Activated T-helper 1 cell treated with anti-CD3 and anti-CD28 coated beads, Interleukin-12 subunit alpha, Interleukin-12 subunit beta, Interleukin-2, Interleukin-4 antibody, amounts not matched to agents 30 ng/mL and 10 ng/mL and 1 ng/mL, durations not matched to agents 14 hours and 24 hours and 36 hours (primary cell): Measurements from ENCODE around the gene FGF18. TPM values are rescaled to one million over a fixed set of nuclear protein-coding genes. Genes with fewer than 3 reads are reported as not detected.
A peak's percentile ranks its signal among the peaks of the same experiment; 100 is the strongest.
"Not testable (repeated sequence)": the region's sequence is repeated elsewhere in the genome, so short reads cannot be mapped to it uniquely, and the experiment has no call there.

Experiments used
- DNase-seq: peaks from one replicate; pipeline ENCODE4 v3.0.0; 2021; ENCODE audit warnings: low spot score
- H3K27ac Mint-ChIP-seq: one replicate; pipeline ENCODE4 v1.8.0; 2021; ENCODE audit warnings: mild to moderate bottlenecking, mixed read lengths
- H3K27me3 Mint-ChIP-seq: one replicate; pipeline ENCODE4 v1.8.0; 2022; ENCODE audit warnings: mild to moderate bottlenecking, moderate library complexity, mixed read lengths; ENCODE audit not compliant: insufficient read depth
- H3K36me3 Mint-ChIP-seq: one replicate; pipeline ENCODE4 v1.8.0; 2021; ENCODE audit warnings: low read depth, mixed read lengths
- H3K4me1 Mint-ChIP-seq: one replicate; pipeline ENCODE4 v1.8.0; 2021; ENCODE audit warnings: low read depth, mixed read lengths
- H3K4me3 Mint-ChIP-seq: one replicate; pipeline ENCODE4 v1.8.0; 2021; ENCODE audit warnings: mild to moderate bottlenecking, moderate library complexity, mixed read lengths
- H3K9me3 Mint-ChIP-seq: one replicate; pipeline ENCODE4 v1.8.0; 2021; ENCODE audit warnings: mixed read lengths
- intact Hi-C: fragments of 100-400 bp; cut with micrococcal nuclease; formaldehyde crosslinking; loops from one replicate; pipeline ENCODE4 v1.15.1; 2024
- total RNA-seq: library from RNA; stranded (reverse); gene quantifications from 2 replicates; pipeline ENCODE4 v1.2.3, GENCODE V29; 2022

The FGF18 gene
- 0.17 and 0.21 TPM in 2 replicates for total RNA-seq

DNA sequence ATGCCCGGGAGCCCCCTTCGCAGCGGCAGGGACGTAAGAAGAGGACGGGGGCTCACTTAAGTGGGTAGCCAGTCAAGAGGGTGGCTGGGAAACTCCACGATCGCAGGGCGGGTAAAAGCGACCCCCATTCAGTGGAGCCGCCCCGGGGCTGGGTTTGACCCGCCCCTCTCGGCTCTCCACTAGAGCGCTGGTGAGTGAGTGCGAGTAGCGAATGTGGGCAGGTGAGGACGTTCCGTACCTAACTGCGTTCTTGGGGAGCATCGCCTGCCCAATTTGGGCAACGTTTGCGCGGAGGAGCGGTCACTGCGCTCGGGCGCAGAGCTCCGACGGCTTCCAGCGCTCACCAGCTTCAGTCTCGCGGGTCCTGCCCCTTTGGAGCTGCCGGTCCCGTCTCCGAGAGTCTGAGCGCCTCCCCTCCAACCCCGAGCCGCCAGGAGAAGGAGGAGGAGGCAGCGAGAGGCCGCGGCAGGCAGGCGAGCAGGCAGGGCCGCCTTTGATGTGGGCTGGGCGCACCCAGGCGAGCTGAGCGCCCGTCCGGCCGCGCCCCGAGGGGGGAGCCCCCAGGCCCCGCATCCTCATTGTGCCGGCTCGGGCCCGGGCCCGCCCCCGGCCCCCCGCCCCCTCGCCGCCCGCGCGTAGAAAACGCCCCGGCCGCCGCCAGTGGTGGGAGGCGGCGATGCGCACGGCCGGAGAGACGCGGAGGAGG is at the start of gene FGF18:
TSS of gene FGF18 (plus strand) at position 666 of the 706 bp plus-strand sequence. CDS start 553 bp downstream, outside the sequence.
- Mint-ChIP-seq H3K27ac (no peak within 1 kb of the TSS), H3K27me3 (peaks cover 24% of the 10 kb centered on the region), H3K4me3 (peak within 1 kb of the TSS; percentile 76), H3K36me3 (peaks cover 2% of the 10 kb centered on the region), H3K9me3 (no peaks in the 10 kb centered on the region), H3K4me1 (peaks cover 5% of the 10 kb centered on the region)
- DNase-seq = peak; percentile 41
- intact Hi-C loops = loop anchor here (1.0 to 10.0 kb wide), 5 partner anchors 188 to 646 kb away; partner anchors contain the start of gene FBXW11

DNA sequence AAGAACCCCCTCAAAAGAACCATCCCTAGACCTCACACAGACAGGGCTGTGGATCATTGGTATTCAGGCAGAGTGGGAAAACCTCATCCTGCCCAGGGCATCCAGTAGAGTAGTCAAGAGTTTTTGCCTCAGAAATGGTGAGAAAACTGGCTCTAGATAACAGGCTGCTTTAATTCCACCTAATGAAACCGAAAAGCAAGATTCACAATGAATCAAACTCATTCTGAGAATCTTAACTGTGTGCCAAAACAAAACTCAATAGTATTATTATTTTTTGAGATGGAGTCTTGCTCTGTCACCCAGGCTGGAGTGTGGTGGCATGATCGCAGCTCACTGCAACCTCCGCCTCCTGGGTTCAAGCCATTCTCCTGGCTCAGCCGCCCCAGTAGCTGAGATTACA is 49.5 kb upstream of the FGF18 start:
- Mint-ChIP-seq H3K4me1 (peaks cover 4% of the 10 kb centered on the region), H3K9me3 (no peaks in the 10 kb centered on the region), H3K36me3 (no peaks in the 10 kb centered on the region), H3K4me3 (no peak overlapping the region), H3K27me3 (peaks cover 6% of the 10 kb centered on the region), H3K27ac (no peak overlapping the region)
- DNase-seq = no peak
- intact Hi-C loops = no loop called here

- not testable (repeated sequence) for H3K9me3 Mint-ChIP-seq, DNase-seq, H3K36me3 Mint-ChIP-seq
These were observed 48.6 kb upstream of the FGF18 start for GRCh38 chr5:171370881-171371280.

GRCh38 chr5:171371326-171371725 is 48.1 kb upstream of the FGF18 start:
- intact Hi-C loops = no loop called here
- Mint-ChIP-seq H3K27ac (no peak overlapping the region), H3K4me3 (no peak overlapping the region), H3K27me3 (peaks cover 15% of the 10 kb centered on the region), H3K4me1 (peaks cover 4% of the 10 kb centered on the region), H3K36me3 (no peaks in the 10 kb centered on the region), H3K9me3 (no peaks in the 10 kb centered on the region)
- no peak for DNase-seq

More at GRCh38 chr5:171370881-171371280, 48.6 kb upstream of the FGF18 start:
- H3K4me3 Mint-ChIP-seq, intact Hi-C loops, H3K27ac Mint-ChIP-seq, H3K4me1 Mint-ChIP-seq: not testable (repeated sequence)
- peaks cover 15% of the 10 kb centered on the region for H3K27me3 Mint-ChIP-seq

GRCh38 chr5:171379961-171380360 is 39.5 kb upstream of the FGF18 start:
- Mint-ChIP-seq H3K4me1 (no peaks in the 10 kb centered on the region), H3K27me3 (peaks cover 11% of the 10 kb centered on the region)

GRCh38 chr5:171384416-171384815 is 35.0 kb upstream of the FGF18 start:
- H3K4me3 Mint-ChIP-seq, intact Hi-C loops, DNase-seq, H3K27me3 Mint-ChIP-seq, H3K27ac Mint-ChIP-seq, H3K9me3 Mint-ChIP-seq: not testable (repeated sequence)
- peaks cover 18% of the 10 kb centered on the region for H3K4me1 Mint-ChIP-seq
- H3K36me3 Mint-ChIP-seq = peaks cover 14% of the 10 kb centered on the region

More at GRCh38 chr5:171379961-171380360, 39.5 kb upstream of the FGF18 start:
- intact Hi-C loops = no loop called here
- Mint-ChIP-seq H3K36me3 (no peaks in the 10 kb centered on the region), H3K9me3 (no peaks in the 10 kb centered on the region), H3K27ac (no peak overlapping the region), H3K4me3 (no peak overlapping the region)
- DNase-seq = no peak

DNA sequence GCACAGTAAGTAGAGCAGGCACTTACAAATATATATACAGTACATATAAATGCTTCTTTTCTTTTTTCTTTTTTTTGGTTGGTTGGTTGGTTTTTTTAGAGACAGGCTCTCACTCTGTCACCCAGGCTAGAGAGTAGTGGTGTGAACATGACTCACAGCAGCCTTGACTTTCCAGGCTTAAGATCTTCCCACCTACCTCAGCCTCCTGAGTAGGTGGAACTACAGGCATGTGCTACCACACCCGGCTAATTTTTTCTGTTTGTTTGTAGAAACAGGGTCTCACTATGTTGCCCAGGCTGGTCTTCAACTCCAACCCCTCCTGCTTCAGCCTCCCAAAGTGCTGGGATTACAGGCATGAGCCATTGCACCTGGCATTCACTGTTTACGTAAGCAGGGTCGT is 34.4 kb upstream of the FGF18 start:
- H3K27me3 Mint-ChIP-seq, H3K4me3 Mint-ChIP-seq, H3K9me3 Mint-ChIP-seq, DNase-seq, H3K27ac Mint-ChIP-seq: not testable (repeated sequence)
- peaks cover 20% of the 10 kb centered on the region for H3K36me3 Mint-ChIP-seq
- peaks cover 24% of the 10 kb centered on the region for H3K4me1 Mint-ChIP-seq
- intact Hi-C loops = loop anchor here (5.0 kb wide), 7 partner anchors 802 to 1942 kb away; partner anchors contain the start of genes ATP6V0E1, CREBRF, SPDL1 and STC2

DNA sequence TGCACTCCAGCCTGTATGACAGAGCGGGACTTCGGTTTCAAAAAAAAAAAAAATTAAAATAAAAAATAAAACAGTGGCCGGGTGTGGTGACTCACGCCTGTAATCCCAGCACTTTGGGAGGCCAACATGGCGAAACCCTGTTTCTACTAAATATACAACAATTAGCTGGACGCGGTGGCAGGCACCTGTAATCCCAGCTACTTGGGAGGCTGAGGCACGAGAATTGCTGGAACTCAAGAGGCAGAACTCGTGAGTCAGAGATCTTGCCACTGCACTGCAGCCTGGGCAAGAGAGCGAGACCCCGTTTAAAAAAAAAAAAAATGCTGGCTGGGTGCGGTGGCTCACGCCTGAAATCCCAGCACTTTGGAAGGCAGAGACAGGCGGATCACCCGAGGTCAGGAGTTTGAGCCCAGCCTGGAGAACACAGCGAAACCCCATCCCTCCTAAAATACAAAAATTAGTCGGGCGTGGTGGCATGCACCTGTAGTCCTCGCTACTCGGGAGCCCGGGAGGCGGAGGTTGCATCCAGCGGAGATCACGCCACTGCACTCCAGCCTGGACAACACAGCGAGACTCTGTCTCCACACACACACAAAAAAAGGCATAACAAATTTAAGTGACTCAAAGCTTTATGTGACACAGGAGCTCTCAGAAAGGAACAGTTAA is 33.3 kb upstream of the FGF18 start:
- Mint-ChIP-seq H3K27ac (peak overlapping the region; percentile 29), H3K4me1 (peaks cover 35% of the 10 kb centered on the region), H3K9me3 (no peaks in the 10 kb centered on the region), H3K4me3 (peak overlapping the region; percentile 97), H3K27me3 (peaks cover 8% of the 10 kb centered on the region), H3K36me3 (peaks cover 31% of the 10 kb centered on the region)
- intact Hi-C loops = loop anchor here (2.0 to 5.0 kb wide), 8 partner anchors 801 to 1941 kb away; partner anchors contain the start of genes ATP6V0E1, BNIP1, CREBRF and SPDL1
- DNase-seq = no peak

GRCh38 chr5:171386861-171387344 is 32.5 kb upstream of the FGF18 start:
- Mint-ChIP-seq H3K9me3 (no peaks in the 10 kb centered on the region), H3K4me1 (peaks cover 39% of the 10 kb centered on the region), H3K36me3 (peaks cover 36% of the 10 kb centered on the region), H3K27ac (peak overlapping the region; percentile 98), H3K27me3 (peaks cover 8% of the 10 kb centered on the region), H3K4me3 (peak overlapping the region; percentile 97)
- intact Hi-C loops = loop anchor here (1.0 to 5.0 kb wide), 11 partner anchors 520 to 1940 kb away; partner anchors contain the start of genes ATP6V0E1, BNIP1, CREBRF and FBXW11
- DNase-seq = no peak

GRCh38 chr5:171387345-171387969 is 32.0 kb upstream of the FGF18 start, which contains the start of gene NPM1:
TSS of gene NPM1 (plus strand) at chr5:171387849. CDS start at chr5:171387949, 100 bp downstream.
- intact Hi-C loops = loop anchor here (1.0 to 5.0 kb wide), 11 partner anchors 520 to 1940 kb away; partner anchors contain the start of genes ATP6V0E1, BNIP1, CREBRF and FBXW11
- Mint-ChIP-seq H3K9me3 (no peaks in the 10 kb centered on the region), H3K27me3 (peaks cover 8% of the 10 kb centered on the region), H3K36me3 (peaks cover 42% of the 10 kb centered on the region), H3K27ac (peak within 1 kb of the TSS; percentile 98), H3K4me3 (peak within 1 kb of the TSS; percentile 97), H3K4me1 (peaks cover 43% of the 10 kb centered on the region)
- DNase-seq = peak; percentile 97

DNA sequence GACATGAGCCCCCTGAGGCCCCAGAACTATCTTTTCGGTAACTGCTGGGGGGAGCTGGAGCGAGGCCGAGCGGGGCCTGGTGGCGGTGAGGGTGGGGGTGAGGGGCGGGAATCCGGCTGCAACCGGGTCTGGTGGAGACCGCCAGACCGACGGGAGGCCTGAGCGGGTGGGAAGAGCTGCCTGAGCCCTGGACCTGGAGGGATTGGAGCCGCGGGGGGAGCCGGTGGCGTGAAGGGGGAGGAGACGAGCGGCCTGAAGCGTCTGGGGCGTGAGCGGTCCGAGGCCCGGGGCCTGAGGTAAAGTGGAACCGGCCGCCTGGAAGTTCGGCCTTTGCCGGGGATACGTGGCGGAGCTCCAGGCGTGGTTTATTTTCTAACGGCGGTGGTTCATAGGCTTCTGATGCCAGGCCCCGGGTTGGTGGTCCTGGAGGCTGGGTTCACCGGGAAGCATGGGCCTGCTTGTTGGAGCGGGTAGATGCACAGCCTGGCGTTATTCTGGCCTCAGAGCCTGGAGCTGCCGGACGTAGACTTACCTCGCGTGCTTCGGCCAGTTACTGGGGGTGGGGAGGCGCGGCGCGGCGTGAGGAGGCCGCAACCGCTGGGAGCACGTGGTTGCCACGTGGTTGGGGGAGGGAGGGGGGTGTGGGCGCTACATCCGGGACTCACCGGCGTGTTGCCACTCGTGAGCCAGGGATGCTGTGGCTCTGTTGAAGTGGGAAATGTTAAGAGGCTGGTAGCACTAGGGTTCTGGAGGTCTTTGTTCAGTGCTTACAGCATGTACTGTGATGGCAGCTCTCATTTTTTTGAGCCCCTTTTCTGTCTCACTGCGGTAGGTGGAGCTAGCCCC is 31.3 kb upstream of the FGF18 start:
- DNase-seq = peak; percentile 74
- peak overlapping the region; percentile 98 for H3K27ac Mint-ChIP-seq
- H3K27me3 Mint-ChIP-seq = peaks cover 6% of the 10 kb centered on the region
- peaks cover 51% of the 10 kb centered on the region for H3K4me1 Mint-ChIP-seq
- intact Hi-C loops = loop anchor here (1.0 to 5.0 kb wide), 11 partner anchors 519 to 1939 kb away; partner anchors contain the start of genes ATP6V0E1, BNIP1, CREBRF and FBXW11
- peaks cover 49% of the 10 kb centered on the region for H3K36me3 Mint-ChIP-seq
- H3K9me3 Mint-ChIP-seq = no peaks in the 10 kb centered on the region
- peak overlapping the region; percentile 97 for H3K4me3 Mint-ChIP-seq
